Measurements from ENCODE around the gene C15orf40.
"Not testable (repeated sequence)": the region's sequence is repeated elsewhere in the genome, so short reads cannot be mapped to it uniquely, and the experiment has no call there.

GRCh38 chr15:82939678-82940077 is 71.8 kb downstream of the C15orf40 start:
- TF ChIP-seq, protein P1, sequence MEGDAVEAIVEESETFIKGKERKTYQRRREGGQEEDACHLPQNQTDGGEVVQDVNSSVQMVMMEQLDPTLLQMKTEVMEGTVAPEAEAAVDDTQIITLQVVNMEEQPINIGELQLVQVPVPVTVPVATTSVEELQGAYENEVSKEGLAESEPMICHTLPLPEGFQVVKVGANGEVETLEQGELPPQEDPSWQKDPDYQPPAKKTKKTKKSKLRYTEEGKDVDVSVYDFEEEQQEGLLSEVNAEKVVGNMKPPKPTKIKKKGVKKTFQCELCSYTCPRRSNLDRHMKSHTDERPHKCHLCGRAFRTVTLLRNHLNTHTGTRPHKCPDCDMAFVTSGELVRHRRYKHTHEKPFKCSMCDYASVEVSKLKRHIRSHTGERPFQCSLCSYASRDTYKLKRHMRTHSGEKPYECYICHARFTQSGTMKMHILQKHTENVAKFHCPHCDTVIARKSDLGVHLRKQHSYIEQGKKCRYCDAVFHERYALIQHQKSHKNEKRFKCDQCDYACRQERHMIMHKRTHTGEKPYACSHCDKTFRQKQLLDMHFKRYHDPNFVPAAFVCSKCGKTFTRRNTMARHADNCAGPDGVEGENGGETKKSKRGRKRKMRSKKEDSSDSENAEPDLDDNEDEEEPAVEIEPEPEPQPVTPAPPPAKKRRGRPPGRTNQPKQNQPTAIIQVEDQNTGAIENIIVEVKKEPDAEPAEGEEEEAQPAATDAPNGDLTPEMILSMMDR (IDR thresholded peaks at IDR 0.05; ENCODE audit: low read depth, low read length, missing input control) = not testable (repeated sequence)
- TF ChIP-seq RAD21 (IDR thresholded peaks at IDR 0.05); TAF1 (conservative IDR thresholded peaks at IDR 0.05); YY1 (IDR thresholded peaks at IDR 0.05): not testable (repeated sequence)

All from liver (tissue), 3 donors.